Astrocyte of the cerebellum (primary cell): Measurements from ENCODE around the gene SLC6A18.

Experiments
- DNase-seq: peaks from one replicate; pipeline ENCODE4 v3.0.0-alpha.2; 2011; ENCODE audit warnings: low read depth
- H3K4me3 ChIP-seq: 2 replicates; pipeline ENCODE4 v1.5.1; 2011; ENCODE audit warnings: mild to moderate bottlenecking, low read depth, low read length, moderate library complexity
- CTCF ChIP-seq: IDR thresholded peaks from 2 replicates; pipeline ENCODE4 v1.5.1; 2012; ENCODE audit warnings: low read length, low read depth, moderate library complexity, mild to moderate bottlenecking; ENCODE audit errors: missing control alignments
- in situ Hi-C: cut with HindIII; loops from 2 replicates; pipeline ENCODE4 v1.10.0; 2017; ENCODE audit warnings: low sequenced_read_pairs

The SLC6A18 gene

DNA sequence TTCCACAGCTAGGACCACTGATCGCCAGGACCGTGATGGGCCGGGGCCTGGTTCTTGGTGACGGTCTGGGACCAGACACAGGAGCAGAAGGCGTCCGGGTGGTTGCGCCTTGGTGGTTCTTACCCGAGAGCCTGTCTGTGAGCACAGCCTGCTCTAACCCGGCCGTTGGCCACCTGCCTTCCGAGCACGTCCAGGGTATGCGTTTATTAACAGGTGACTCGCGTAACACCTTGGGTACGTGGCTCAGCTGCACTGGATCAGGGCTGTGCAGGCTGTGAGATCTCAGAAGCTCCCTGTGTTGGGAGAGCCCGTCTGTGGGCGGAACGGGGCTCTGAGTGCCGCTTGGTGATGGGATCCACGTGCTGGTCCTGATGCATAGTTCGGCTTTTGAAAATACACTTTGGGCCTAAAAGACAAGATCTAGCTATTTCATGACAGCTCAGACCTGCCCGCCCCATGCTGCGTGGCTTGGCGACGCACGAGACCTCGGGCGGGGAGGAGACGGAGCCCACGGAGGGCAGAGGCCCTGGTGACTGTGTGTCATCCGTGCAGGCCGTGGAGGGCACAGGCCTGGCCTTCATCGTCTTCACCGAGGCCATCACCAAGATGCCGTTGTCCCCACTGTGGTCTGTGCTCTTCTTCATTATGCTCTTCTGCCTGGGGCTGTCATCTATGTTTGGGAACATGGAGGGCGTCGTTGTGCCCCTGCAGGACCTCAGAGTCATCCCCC, 6.7 kb upstream of the SLC6A18 start:
- no peak overlapping the region for H3K4me3 ChIP-seq
- in situ Hi-C loops = no loop called here
- DNase-seq = no peak
- no peak for TF ChIP-seq CTCF

DNA sequence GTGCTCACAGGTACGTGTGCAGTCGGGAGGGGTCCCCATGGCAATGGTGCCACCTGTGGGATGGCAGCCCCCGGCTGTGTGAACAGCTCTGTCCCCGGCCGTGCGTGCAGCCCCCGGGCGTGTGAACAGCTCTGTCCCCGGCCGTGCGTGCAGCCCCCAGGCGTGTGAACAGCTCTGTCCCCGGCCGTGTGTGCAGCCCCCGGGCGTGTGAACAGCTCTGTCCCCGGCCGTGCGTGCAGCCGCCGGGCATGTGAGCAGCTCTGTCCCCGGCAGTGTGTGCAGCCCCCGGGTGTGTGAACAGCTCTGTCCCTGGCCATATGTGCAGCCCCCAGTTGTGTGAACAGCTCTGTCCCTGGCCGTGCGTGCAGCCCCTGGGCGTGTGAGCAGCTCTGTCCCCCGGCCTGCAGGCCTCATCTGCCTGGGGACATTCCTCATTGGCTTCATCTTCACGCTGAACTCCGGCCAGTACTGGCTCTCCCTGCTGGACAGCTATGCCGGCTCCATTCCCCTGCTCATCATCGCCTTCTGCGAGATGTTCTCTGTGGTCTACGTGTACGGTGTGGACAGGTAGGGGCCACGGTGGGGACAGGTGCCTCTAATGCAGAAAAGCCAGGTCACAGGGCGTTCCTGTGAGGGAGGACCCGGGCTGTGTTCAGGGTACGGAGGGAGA, 5.9 kb upstream of the SLC6A18 start:
- DNase-seq = no peak

GRCh38 chr5:1219768-1220100, 5.4 kb upstream of the SLC6A18 start:
- DNase-seq = no peak
- no peak overlapping the region for H3K4me3 ChIP-seq
- no peak for TF ChIP-seq CTCF
- in situ Hi-C loops = no loop called here

More for the DNA sequence above, 5.9 kb upstream of the SLC6A18 start:
- H3K4me3 ChIP-seq = no peak overlapping the region
- in situ Hi-C loops = no loop called here
- no peak for TF ChIP-seq CTCF

DNA sequence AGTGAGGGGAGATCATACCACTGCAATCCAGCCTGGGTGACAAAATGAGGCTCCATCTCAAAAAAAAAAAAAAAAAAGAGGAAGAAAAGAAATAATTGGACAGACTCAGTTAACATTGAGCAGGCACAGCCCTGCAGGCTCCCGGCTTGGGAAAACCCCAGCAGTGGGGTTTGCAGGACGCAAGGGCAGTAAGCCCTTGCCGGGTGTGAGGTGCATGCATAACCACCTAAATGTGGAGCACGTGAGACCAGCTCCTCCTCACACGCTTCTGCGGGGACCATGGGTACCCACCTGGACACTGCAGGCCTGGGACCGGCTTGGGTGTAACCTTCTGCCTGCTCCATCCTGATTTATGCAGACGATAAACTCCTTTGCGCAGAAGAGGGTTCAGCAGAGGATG, 4.8 kb upstream of the SLC6A18 start:
- DNase-seq = no peak
- in situ Hi-C loops = no loop called here
- no peak for TF ChIP-seq CTCF
- H3K4me3 ChIP-seq = no peak overlapping the region

GRCh38 chr5:1220831-1221230, 4.3 kb upstream of the SLC6A18 start:
- in situ Hi-C loops = no loop called here
- no peak for TF ChIP-seq CTCF
- no peak overlapping the region for H3K4me3 ChIP-seq
- no peak for DNase-seq

DNA sequence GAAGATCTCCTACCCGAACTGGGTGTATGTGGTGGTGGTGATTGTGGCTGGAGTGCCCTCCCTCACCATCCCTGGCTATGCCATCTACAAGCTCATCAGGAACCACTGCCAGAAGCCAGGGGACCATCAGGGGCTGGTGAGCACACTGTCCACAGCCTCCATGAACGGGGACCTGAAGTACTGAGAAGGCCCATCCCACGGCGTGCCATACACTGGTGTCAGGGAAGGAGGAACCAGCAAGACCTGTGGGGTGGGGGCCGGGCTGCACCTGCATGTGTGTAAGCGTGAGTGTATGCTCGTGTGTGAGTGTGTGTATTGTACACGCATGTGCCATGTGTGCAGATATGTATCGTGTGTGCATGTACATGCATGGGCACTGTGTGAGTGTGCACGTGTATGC, 3.5 kb upstream of the SLC6A18 start:
- DNase-seq = no peak
- no peak overlapping the region for H3K4me3 ChIP-seq
- in situ Hi-C loops = no loop called here
- TF ChIP-seq CTCF = no peak
